Fibroblast of lung (primary cell): ENCODE data around the gene FAM3B. TPM values are rescaled to one million over a fixed set of nuclear protein-coding genes. Genes with fewer than 3 reads are reported as not detected.
A peak's percentile ranks its signal among the peaks of the same experiment; 100 is the strongest.

ENCODE experiments used
- DNase-seq, 2 donors: peaks; one replicate each; pipeline versions ENCODE4 v3.0.0 to v3.0.0-alpha.2; 2010; ENCODE audit warnings: low read depth in 2 of 2
- H2AFZ ChIP-seq: 2 replicates; pipeline ENCODE4 v1.5.1; 2012; ENCODE audit warnings: low read length, control low read depth, inconsistent platforms
- H3K27ac ChIP-seq: 2 replicates; pipeline ENCODE4 v1.5.1; 2011; ENCODE audit warnings: low read length, control low read depth; ENCODE audit not compliant: insufficient read depth
- H3K27me3 ChIP-seq: 2 replicates; pipeline ENCODE4 v1.5.1; 2011; ENCODE audit warnings: mild to moderate bottlenecking, low read length; ENCODE audit not compliant: control insufficient read depth, insufficient read depth
- H3K36me3 ChIP-seq: 2 replicates; pipeline ENCODE4 v1.5.1; 2011; ENCODE audit warnings: low read length; ENCODE audit not compliant: control insufficient read depth, insufficient read depth
- H3K4me1 ChIP-seq: 2 replicates; pipeline ENCODE4 v1.5.1; 2011; ENCODE audit warnings: low read length; ENCODE audit not compliant: control insufficient read depth, insufficient read depth; ENCODE audit errors: extremely low read depth
- H3K4me2 ChIP-seq: 2 replicates; pipeline ENCODE4 v1.5.1; 2011; ENCODE audit warnings: low read length, control low read depth; ENCODE audit not compliant: insufficient read depth; ENCODE audit errors: extremely low read depth
- H3K4me3 ChIP-seq, 4 experiments: fragments of 200-600 bp in 1 of 4; sonication (generic) in 1 of 4; replicated peaks in 1 of 4; 2 replicates each; pipeline ENCODE4 v1.5.1; 2011 to 2016; ENCODE audit warnings: low read length in 4 of 4, low read depth in 3 of 4, mild to moderate bottlenecking in 3 of 4, control low read depth in 2 of 4, inconsistent platforms in 1 of 4, mixed read lengths in 1 of 4; ENCODE audit not compliant: insufficient read depth in 1 of 4; ENCODE audit errors: control extremely low read depth in 1 of 4
- H3K79me2 ChIP-seq: 2 replicates; pipeline ENCODE4 v1.5.1; 2012; ENCODE audit warnings: mild to moderate bottlenecking, low read length, inconsistent platforms; ENCODE audit not compliant: control insufficient read depth, insufficient read depth
- H3K9ac ChIP-seq: 2 replicates; pipeline ENCODE4 v1.5.1; 2011; ENCODE audit warnings: mild to moderate bottlenecking, low read length, control low read depth; ENCODE audit not compliant: insufficient read depth
- H3K9me3 ChIP-seq: 2 replicates; pipeline ENCODE4 v1.5.1; 2012; ENCODE audit warnings: low read depth, low read length; ENCODE audit not compliant: control insufficient read depth, insufficient read depth
- H4K20me1 ChIP-seq: 2 replicates; pipeline ENCODE4 v1.5.1; 2011; ENCODE audit warnings: low read length; ENCODE audit not compliant: control insufficient read depth, insufficient read depth; ENCODE audit errors: extremely low read depth
- EZH2 ChIP-seq: IDR thresholded peaks from 2 replicates; pipeline ENCODE4 v1.5.1; 2012; ENCODE audit warnings: low read length, control low read depth, mild to moderate bottlenecking; ENCODE audit errors: missing control alignments
- polyA plus RNA-seq, 2 donors: library from polyadenylated mRNA; depleted of rRNA in 1 of 2; stranded (reverse) in 1 of 2; unstranded in 1 of 2; fragments of >200 nt; gene quantifications; 2 replicates each; pipeline ENCODE4 v1.2.1, GENCODE V29; 2011 to 2012; ENCODE audit warnings: missing spikeins in 1 of 2
- total RNA-seq: library from RNA; depleted of rRNA; stranded (reverse); fragments of >200 nt; gene quantifications from 2 replicates; pipeline ENCODE4 v1.2.1, GENCODE V29; 2014
- TF ChIP-seq, protein P1 (sequence below), 2 donors: IDR thresholded peaks in 1 of 2; conservative IDR thresholded peaks in 1 of 2; 1 replicate in 1 of 2; 2 replicates in 1 of 2; pipeline ENCODE4 v1.5.1; 2011 to 2012; ENCODE audit warnings: low read length in 2 of 2, control low read depth in 1 of 2, inconsistent platforms in 1 of 2, low read depth in 1 of 2, mild to moderate bottlenecking in 1 of 2

FAM3B gene
- total and polyA plus RNA-seq, 2 donors (not counting 1 experiment from before 2014, with no cell fraction given): not detected

- TF ChIP-seq EZH2: no peak
- TF ChIP-seq, protein P1, sequence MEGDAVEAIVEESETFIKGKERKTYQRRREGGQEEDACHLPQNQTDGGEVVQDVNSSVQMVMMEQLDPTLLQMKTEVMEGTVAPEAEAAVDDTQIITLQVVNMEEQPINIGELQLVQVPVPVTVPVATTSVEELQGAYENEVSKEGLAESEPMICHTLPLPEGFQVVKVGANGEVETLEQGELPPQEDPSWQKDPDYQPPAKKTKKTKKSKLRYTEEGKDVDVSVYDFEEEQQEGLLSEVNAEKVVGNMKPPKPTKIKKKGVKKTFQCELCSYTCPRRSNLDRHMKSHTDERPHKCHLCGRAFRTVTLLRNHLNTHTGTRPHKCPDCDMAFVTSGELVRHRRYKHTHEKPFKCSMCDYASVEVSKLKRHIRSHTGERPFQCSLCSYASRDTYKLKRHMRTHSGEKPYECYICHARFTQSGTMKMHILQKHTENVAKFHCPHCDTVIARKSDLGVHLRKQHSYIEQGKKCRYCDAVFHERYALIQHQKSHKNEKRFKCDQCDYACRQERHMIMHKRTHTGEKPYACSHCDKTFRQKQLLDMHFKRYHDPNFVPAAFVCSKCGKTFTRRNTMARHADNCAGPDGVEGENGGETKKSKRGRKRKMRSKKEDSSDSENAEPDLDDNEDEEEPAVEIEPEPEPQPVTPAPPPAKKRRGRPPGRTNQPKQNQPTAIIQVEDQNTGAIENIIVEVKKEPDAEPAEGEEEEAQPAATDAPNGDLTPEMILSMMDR (conservative IDR thresholded peaks at IDR 0.05 in 1 of 2, IDR thresholded peaks at IDR 0.05 in 1 of 2; ENCODE audit: low read depth in 1 of 2, low read length in 2 of 2): no peak
- Histone ChIP-seq H3K4me3 (no peak overlapping the region), H3K9me3 (no peaks in the 10 kb centered on the region), H2AFZ (no peak overlapping the region), H4K20me1 (no peaks in the 10 kb centered on the region), H3K4me1 (no peaks in the 10 kb centered on the region), H3K27ac (no peak overlapping the region), H3K27me3 (no peaks in the 10 kb centered on the region), H3K9ac (no peak overlapping the region), H3K4me2 (no peak overlapping the region), H3K36me3 (no peaks in the 10 kb centered on the region), H3K79me2 (no peaks in the 10 kb centered on the region)
- no peak for DNase-seq
Measured at GRCh38 chr21:41369920-41370839, 53.6 kb downstream of the FAM3B start.

- TF ChIP-seq, protein P1 (conservative IDR thresholded peaks at IDR 0.05 in 1 of 2, IDR thresholded peaks at IDR 0.05 in 1 of 2; ENCODE audit: low read depth in 1 of 2, low read length in 2 of 2): no peak
- no peak for TF ChIP-seq EZH2
- H3K9ac ChIP-seq: no peak overlapping the region
- H3K79me2 ChIP-seq: no peaks in the 10 kb centered on the region
- H3K4me1 ChIP-seq: no peaks in the 10 kb centered on the region
- H3K9me3 ChIP-seq: no peaks in the 10 kb centered on the region
- H3K4me2 ChIP-seq: no peak overlapping the region
- no peak overlapping the region for H3K27ac ChIP-seq
- H3K27me3 ChIP-seq: no peaks in the 10 kb centered on the region
- no peaks in the 10 kb centered on the region for H3K36me3 ChIP-seq
- H3K4me3 ChIP-seq: no peak overlapping the region
- DNase-seq: peak in 1 of 2 donors; percentile 31
- no peaks in the 10 kb centered on the region for H4K20me1 ChIP-seq
- H2AFZ ChIP-seq: no peak overlapping the region
Measured at GRCh38 chr21:41370840-41371684, 54.5 kb downstream of the FAM3B start.

- Histone ChIP-seq H3K27me3 (no peaks in the 10 kb centered on the region), H3K4me3 (no peak overlapping the region), H3K9ac (no peak overlapping the region), H3K79me2 (no peaks in the 10 kb centered on the region), H2AFZ (no peak overlapping the region), H3K27ac (no peak overlapping the region), H4K20me1 (no peaks in the 10 kb centered on the region), H3K4me2 (no peak overlapping the region), H3K36me3 (no peaks in the 10 kb centered on the region), H3K9me3 (no peaks in the 10 kb centered on the region), H3K4me1 (no peaks in the 10 kb centered on the region)
- no peak for TF ChIP-seq EZH2
- TF ChIP-seq, protein P1 (conservative IDR thresholded peaks at IDR 0.05 in 1 of 2, IDR thresholded peaks at IDR 0.05 in 1 of 2; ENCODE audit: low read depth in 1 of 2, low read length in 2 of 2): no peak
- DNase-seq: no peak
Measured at GRCh38 chr21:41371685-41372030, 55.1 kb downstream of the FAM3B start.
